Endothelial cell of hepatic sinusoid (primary cell): Measurements from ENCODE around the gene NFYB.
"Not testable (repeated sequence)": the region's sequence is repeated elsewhere in the genome, so short reads cannot be mapped to it uniquely, and the experiment has no call there.

Experiments used
- in situ Hi-C: cut with HindIII; loops from 2 replicates; pipeline ENCODE4 v1.10.0; 2017; ENCODE audit warnings: low sequenced_read_pairs

The NFYB gene

DNA sequence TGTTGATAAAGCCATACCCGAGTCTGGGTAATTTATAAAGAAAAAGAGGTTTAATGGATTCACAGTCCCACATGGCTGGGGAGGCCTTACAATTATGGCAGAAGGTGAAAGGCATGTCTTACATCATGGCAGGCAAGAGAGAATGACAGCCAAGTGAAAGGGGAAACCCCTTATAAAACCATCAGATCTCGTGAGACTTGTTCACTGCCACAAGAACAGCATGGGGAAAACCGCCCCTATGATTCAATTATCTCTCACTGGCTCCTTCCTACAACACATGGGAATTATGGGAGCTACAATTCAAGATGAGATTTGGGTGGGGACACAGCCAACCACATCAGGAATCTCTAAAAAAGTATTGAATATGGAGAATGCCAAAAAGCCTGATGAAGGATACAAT, 25.0 kb upstream of the NFYB start:
- in situ Hi-C loops, result not testable (repeated sequence)

DNA sequence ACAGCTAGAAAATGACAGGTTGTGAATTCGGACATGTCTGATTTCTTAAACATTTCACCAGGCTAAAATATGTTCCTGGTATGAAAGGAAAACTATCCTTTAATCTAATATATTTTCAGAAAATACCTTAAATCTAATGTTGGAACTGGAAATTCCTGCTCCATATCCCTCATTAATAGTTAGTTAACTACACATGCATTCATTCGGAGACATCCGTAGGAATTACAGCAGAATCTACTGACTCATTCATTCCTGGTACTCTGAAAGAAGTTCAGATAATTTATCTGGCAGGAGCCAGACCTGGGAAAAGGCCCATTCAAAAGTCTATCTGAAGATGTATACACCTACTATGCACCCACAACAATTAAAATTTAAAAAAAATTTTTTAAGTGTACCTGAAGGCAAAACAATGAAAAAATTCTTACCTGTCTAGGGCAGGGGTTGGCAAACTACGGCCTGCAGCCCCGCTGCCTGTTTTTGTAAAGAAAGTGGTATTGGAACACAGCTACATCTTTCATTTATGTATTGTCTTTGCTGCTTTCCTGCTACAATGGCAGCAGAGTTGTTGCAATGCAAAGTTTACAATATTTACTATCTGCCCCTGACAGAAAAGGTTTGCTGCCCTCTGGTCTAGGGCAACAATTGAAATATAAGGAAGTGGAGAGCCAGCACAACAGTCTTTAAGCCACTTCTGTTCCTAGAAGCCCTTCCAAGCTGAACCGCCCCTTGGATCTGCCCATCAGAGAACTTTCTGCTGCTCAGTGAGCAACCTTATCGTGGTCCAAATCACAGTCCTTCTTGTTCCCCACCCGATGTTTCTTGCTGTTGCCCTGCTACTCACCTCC, 17.9 kb upstream of the NFYB start:
- in situ Hi-C loops, result no loop called here

DNA sequence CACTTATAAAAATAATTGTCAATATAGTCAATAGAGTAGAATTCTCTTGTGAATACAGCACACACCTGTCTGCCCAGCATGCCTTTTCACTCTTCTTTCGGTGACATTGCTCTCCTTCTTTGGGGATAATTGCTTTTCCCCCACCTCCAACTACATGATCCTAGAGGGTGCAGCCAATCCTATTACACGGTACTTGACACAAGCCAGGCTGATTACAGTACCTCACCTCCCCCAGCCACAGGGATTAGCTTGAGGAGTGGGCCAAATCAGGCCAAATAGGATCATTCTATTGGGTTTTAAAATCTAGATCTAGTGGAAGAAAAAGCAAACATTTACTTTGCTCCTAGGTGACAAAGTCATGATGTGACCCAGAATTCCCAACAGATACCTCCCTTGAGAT, 16.8 kb upstream of the NFYB start:
- in situ Hi-C loops, result no loop called here

DNA sequence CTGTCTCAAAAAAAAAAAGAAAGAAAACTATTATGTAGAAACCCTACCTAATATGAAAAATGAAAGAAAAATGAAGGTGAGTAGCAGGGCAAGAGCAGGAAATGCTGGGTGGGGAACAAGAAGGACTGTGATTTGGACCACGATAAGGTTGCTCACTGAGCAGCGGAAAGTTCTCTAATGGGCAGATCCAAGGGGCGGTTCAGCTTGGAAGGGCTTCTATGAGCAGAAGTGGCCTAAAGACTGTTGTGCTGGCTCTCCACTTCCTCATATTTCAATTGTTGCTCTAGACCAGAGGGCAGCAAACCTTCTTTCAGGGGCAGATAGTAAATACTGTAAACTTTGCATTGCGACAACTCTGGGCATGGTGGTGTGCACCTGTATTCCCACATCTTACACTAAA, 16.3 kb upstream of the NFYB start:
- in situ Hi-C loops, result no loop called here

DNA sequence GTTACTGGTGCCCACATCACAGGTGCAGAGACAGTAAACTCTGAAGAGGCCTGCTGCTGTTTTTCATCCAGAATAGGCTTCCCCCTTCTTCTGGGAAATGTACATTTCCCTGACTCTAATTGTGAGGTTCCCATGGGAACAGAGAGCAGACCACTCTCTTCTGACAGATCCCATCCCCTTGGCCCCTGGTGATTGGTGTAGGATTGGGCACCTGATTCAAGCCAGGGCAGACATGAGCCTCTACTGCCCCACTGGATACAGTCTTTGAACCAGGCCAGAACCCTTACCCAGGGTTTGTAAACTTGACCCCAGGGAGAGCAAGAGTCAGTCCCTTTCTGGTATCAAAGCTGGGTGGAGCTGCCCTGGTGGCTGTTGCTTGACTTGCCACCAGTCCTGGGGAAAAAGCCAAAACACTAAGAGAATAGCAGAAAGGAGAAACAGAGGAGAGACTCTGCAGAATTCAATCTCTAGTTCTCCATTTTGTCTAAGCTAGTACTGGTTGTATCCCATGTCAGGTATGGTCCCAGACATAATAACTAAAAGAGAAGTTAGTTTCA, 14.8 kb upstream of the NFYB start:
- in situ Hi-C loops, result no loop called here

DNA sequence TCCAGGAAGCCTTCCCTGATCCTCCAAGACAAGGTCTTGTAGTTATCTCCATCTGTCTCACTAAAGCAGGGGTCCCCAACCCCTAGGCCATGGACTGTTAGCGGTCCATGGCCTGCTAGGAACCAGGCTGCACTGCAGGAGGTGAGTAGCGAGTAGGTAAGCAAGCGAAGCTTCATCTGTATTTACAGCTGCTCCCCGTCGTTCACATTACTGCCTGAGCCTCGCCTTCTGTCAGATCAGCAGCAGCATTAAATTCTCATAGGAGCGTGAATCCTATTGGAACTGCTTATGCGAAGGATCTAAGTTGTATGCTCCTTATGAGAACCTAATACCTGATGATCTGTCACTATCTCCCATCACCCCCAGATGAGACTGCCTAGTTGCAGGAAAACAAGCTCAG, 12.4 kb upstream of the NFYB start:
- in situ Hi-C loops, result no loop called here

DNA sequence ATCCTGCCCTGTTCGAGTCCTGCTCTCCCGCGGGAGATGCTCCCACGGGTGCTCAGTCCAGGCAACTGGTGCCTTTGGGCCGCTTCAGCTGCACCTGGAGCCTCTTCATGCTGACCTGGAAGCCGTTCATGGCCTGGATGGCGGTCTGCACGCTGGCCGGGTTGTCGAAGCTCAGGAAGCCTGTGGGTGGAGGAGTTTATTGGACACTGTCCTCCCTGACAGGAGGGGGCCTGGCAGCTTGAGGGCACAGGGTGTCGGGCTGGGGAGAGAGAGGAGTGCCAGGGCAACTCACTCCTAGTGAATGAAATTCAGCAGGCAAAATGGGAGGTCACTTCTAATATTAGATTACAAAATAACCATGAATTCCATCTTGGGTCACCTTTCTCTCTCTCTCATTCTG, 9.3 kb upstream of the NFYB start:
- in situ Hi-C loops, result loop anchor here (10.0 kb wide), 1 partner anchor 287 kb away; no protein-coding TSS in a partner anchor

DNA sequence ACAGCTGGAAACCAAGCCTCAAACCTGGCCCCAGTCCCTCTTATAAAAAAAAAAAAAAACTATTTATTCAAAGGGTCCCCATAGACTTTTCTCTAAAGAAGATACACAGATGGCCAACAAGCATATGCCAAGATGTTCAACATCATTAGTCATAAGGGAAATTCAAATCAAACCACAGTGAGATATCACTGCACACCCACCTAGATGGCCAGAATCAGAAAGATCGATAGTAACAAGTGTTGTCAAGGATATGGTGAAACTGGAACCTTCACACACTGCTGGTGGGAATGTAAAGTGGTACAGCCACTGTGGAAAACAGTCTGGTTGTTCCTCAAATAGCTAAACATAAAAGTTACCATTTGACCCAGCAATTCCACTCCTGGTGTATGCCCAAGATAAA, 5.9 kb upstream of the NFYB start:
- in situ Hi-C loops, result loop anchor here (10.0 kb wide), 1 partner anchor 291 kb away; no protein-coding TSS in a partner anchor

DNA sequence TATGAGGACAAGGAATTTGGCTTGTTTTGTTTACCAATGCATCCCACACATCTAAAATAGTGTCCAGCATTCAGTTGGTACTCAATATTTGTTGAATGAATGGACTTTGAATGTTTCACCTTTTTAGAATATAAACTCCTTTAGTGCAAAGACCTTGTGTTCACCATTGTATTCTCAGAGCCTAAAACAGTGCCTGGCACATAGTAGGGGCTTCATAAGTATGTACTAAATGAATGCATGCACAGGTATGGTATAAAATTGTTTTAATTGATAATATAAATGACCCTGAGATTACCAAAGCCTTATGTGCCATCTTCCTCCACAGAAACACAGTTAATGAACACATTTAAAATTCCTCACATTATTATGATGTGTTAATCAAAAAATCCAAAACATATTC, 5.0 kb upstream of the NFYB start:
- in situ Hi-C loops, result loop anchor here (10.0 kb wide), 1 partner anchor 292 kb away; no protein-coding TSS in a partner anchor

DNA sequence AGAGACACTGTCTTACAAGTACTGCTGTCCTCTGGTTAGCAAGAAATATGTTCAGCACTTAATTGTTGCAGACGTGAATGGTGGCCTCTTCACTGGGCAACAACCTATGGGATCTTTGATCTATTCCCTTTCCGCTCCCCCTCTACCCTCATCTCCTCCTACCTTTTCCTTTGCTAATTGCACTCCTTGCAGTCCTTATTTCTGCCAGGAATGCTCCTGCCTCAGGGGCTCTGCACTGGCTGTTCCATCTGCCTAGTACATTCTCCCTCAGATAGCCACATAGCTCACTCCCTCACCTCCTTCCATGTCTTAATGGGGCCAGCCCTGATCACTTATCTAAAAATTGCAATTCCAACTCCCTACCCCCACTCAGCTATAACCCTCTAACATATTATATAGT, 4.5 kb upstream of the NFYB start:
- in situ Hi-C loops, result loop anchor here (10.0 kb wide), 1 partner anchor 292 kb away; no protein-coding TSS in a partner anchor

DNA sequence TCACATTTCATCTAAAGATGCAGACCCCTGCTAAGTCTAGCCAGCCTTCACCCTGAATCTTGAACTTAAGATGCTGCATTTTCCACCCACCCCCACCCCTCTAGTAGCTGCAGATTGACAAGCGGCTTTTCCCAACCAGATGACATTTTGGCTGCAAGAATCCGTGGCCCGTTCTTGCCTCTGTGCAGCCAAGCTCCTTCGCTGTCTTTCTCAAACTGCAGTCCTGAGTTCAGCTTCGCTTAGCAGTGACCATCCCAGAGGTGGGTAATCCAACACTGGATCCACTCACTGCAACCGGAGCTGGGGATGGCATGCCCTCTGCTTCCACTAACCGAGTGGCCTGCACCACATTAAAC, 765 bp upstream of the NFYB start:
- in situ Hi-C loops, result no loop called here

DNA sequence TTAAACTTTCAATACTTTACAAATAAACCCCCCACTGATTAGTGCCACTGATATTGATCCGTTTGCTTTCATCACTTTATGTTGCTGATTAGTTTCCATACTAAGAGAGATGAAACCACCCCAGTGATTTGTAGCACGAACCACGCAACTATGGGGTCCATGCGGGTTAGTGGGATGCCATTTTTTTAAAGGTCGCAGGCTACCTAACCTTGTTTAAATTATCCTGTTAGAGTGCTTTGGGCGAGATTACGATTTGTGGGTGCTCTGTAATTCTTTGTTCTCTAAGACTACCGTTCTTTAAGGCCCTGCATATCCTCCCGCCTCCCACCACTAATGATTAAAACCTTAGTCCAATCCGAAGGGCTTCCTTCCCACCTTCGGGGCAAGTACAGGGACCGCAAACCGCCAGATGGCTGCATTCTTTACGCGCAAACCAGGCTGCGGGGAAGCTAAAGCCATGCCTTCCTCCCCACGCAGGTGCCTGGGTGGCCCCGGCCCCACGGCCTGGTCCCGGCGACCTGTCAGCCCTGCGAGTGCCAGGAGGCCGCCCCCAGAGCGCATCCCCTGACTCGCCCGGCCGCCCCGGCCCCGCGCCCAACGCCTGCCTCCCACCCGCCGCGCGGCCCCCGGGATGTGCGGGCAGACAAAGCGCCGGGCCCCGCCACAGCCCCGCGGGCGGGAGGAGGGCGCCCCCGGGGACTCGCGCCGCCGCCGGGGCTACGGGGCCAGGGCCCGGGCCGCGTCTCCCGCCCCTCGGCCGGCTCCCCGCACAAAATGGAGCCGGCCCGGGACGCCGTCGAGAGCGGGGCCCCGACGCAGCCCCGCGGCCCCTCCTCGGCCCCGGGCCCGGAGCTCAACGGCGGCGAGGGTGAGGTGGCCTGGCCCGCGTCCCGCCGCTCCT, 759 bp downstream of the NFYB start:
- in situ Hi-C loops, result no loop called here

DNA sequence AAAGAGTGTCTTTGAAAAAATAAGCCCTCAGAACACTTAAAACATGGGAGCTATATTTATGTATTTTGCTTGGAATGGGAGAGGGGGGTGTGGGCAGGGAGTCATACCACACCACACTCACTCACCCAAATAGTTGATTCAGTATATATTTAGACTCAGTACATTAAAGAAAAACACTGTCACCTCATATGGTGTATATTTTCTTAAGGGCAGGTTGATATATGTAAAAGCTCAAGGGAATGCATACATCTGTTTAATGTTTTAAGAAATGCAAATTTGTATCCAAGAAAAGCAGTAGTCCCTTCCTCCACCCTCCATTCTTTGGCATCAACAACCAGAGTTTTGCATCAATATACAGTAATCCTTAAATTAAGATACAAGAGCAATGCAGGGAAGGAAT, 1.4 kb downstream of the NFYB start:
- in situ Hi-C loops, result no loop called here

DNA sequence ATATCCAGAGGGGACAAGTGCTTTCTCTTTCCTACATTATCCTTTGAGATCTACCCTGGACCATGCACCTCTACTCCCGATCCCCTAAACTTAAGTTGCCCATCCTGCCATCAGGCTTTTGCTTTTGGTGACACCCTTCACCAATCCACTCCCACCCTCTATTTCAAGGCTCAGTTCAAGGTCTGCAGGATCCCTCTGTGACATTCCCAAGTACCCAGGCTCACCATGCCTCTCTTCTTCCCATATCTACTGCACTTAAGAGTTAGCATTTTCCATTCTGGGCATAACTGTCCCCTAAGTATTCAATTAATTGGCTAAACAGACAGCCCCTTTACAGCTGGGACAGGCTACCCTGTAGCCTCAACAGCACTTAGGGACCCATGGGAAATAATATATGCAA, 3.1 kb downstream of the NFYB start:
- in situ Hi-C loops, result no loop called here

DNA sequence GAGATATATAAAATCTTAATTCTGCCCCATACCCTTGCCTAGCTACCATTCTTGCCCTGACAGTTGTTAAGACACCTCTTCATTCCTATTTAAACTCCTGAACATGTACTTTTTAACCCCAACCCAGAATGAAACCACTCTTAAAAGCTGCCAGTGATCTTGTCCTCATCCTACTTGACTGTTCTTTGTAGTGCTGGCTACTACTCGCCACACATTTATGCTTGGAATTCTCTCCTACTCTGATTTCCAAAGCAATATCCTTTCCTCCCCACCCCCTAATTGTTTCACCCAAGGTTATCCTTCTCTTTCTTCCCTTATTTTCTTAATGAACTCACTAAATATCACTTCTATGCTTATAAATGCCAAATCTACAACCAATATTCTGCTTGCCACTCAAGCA, 4.1 kb downstream of the NFYB start:
- in situ Hi-C loops, result no loop called here

DNA sequence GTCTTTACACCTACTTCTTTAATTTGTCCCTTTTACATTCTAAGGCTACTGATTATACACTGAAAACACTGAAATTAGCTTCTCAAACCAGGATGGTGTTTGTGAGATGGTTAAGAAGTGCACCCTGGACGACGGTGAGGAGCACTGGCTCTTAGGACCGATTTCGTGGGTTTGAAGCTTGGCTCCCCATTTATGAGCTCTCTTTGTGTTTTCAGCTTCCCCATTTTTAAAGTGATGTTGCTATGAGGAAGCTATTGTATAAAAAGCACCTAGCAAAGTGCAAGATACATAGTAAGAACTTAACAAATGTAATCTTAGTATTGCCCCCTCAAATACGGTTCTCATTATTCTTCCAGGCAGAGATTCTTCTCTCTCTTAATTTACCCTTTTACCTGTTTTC, 4.7 kb downstream of the NFYB start:
- in situ Hi-C loops, result no loop called here

DNA sequence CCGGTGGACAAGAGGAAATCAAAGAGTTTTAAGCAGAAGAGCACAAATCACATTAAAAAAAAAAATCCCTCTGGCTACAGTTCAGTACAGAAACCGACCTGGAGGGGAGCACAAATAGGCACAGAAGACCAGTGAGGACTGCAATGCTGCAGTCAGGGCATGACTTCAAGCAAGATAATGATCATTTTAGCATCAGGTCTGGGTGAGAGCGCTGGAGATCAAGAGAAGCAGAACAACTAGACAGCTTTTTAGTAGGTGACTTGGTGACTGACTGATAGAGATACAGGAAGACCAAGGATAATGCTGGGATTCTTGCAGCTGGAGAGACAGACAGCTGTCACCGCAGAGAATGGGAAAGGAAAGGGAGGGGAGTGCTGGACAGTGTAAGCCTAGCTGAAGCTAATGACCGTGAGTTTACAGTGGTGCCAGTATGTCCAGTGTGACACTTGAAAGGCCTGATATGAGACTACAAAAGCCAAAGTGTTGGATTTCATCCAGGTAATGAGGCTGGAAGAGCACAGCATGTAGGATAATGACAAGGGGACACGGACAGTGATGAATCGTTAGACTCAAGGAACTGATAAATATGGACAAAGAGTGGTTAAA, 5.6 kb downstream of the NFYB start:
- in situ Hi-C loops, result no loop called here

DNA sequence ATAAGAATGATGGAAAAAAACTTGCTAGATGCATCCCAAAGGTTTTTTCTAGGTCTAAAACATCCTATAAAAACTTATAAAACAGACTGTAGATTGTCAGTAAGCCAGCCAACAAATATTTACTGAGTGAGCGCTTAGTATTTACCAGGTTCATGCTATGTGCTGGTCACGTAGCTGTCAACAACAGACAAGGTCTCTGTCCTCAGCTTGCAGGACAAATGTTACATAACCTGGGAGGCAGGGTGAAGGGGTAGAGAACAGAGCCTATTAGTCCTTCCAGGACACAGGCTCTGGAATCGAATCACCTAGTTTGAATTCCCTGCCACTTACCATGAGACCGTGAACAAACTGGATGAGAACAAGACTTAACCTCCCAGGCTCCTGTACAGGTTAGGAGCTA, 6.4 kb downstream of the NFYB start:
- in situ Hi-C loops, result no loop called here

DNA sequence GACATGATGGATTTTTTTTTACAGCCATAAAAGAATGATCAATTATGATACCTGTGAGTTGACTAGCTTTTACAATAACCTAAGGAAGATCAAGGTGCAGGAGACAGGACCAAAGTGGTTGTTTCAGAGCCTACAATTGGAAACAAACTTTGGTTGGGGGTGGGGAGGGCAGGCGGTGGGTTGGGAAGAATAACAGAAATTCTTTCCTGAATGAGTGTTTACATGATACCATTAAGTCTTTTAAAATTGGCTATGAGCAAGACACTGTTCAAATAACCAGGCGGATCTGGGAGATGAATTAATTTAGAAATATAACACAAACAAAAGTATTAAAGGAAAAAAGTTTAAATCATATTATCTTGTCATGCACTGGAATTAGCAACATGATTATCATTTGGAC, 7.2 kb downstream of the NFYB start:
- in situ Hi-C loops, result no loop called here

DNA sequence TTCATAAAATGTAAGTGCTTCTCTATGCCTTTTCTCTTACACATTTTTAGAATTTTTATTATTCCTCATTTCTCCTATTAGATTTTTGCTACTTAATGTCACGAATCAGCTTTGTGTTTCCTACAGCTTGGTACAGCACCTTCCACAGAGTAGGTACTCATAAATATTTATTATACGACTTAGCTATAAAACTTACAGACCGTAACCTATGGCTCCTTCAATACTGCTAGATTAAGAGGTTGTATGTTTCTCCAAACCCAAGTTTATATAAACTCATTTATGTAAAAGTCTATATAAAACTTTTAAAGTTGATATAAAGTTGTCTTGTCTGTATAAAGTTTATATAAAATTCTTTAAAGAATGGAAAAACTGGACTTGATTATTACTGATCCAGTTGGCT, 11.5 kb downstream of the NFYB start:
- in situ Hi-C loops, result no loop called here

DNA sequence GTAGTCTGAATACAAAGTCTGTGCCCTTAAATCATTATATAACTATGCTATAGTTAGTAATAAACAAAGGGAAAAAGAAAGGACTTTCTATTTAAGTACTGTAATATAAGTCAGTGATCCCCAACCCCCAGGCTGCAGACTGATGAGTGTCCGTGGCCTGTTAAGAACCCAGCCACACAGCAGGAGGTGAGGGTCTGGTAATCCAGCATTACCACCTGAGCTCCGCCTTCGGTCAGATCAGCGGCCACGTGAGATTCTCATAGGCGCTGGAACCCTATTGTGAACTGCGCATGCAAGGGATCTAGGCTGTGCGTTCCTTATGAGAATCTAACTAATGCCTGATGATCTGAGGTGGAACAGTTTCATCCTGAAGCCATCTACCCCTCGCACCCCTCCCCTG, 15.7 kb downstream of the NFYB start:
- in situ Hi-C loops, result no loop called here
